Liver (tissue), 9 donors: Measurements from ENCODE around the gene TBC1D10B. TPM values are rescaled to one million over a fixed set of nuclear protein-coding genes. Genes with fewer than 3 reads are reported as not detected.
"Not testable (repeated sequence)": the region's sequence is repeated elsewhere in the genome, so short reads cannot be mapped to it uniquely, and the experiment has no call there.

Experiments
- DNase-seq: peaks from one replicate; pipeline ENCODE4 v3.0.0-alpha.2; 2017; ENCODE audit warnings: low spot score
- H3K27ac ChIP-seq, 2 donors: one replicate each; pipeline ENCODE4 v1.7.0; 2013; ENCODE audit warnings: inconsistent platforms in 2 of 2, low read length in 2 of 2, control low read depth in 1 of 2, low read depth in 1 of 2, mild to moderate bottlenecking in 1 of 2
- H3K27me3 ChIP-seq, 4 donors: one replicate each; pipeline versions ENCODE4 v1.6.1 to v1.7.0; 2013; ENCODE audit warnings: low read length in 3 of 4, inconsistent platforms in 1 of 4, mild to moderate bottlenecking in 1 of 4, moderate library complexity in 1 of 4; ENCODE audit not compliant: control insufficient read depth in 4 of 4, insufficient read depth in 4 of 4
- H3K36me3 ChIP-seq, 4 donors: one replicate each; pipeline versions ENCODE4 v1.6.1 to v1.7.0; 2013; ENCODE audit warnings: low read length in 3 of 4, mild to moderate bottlenecking in 3 of 4, low read depth in 1 of 4, moderate library complexity in 1 of 4; ENCODE audit not compliant: control insufficient read depth in 4 of 4, insufficient read depth in 3 of 4
- H3K4me1 ChIP-seq, 4 donors: one replicate each; pipeline versions ENCODE4 v1.6.1 to v1.7.0; 2013; ENCODE audit warnings: low read length in 3 of 4, mild to moderate bottlenecking in 3 of 4, moderate library complexity in 1 of 4; ENCODE audit not compliant: control insufficient read depth in 4 of 4, insufficient read depth in 4 of 4
- H3K4me3 ChIP-seq, 3 donors: one replicate each; pipeline versions ENCODE4 v1.6.1 to v1.7.0; 2013; ENCODE audit warnings: low read length in 3 of 3, control low read depth in 1 of 3, low read depth in 1 of 3, mild to moderate bottlenecking in 1 of 3
- H3K9ac ChIP-seq, 2 donors: one replicate each; pipeline ENCODE4 v1.7.0; 2013; ENCODE audit warnings: low read length in 2 of 2, mild to moderate bottlenecking in 2 of 2, moderate library complexity in 2 of 2, control low read depth in 1 of 2, low read depth in 1 of 2
- H3K9me3 ChIP-seq, 4 donors: one replicate each; pipeline versions ENCODE4 v1.6.1 to v1.7.0; 2013; ENCODE audit warnings: low read length in 3 of 4; ENCODE audit not compliant: control insufficient read depth in 4 of 4
- EGR1 ChIP-seq, 2 donors: IDR thresholded peaks; 2 replicates each; pipeline ENCODE4 v1.6.1; 2016 to 2018; ENCODE audit warnings: antibody characterized with exemption in 2 of 2, low read depth in 2 of 2
- FOXA1 ChIP-seq: IDR thresholded peaks from 2 replicates; pipeline ENCODE4 v1.6.1; 2016; ENCODE audit warnings: antibody characterized with exemption
- FOXA2 ChIP-seq: IDR thresholded peaks from 2 replicates; pipeline ENCODE4 v1.6.1; 2016; ENCODE audit warnings: antibody characterized with exemption
- GABPA ChIP-seq, 2 donors: IDR thresholded peaks in 1 of 2; conservative IDR thresholded peaks in 1 of 2; 2 replicates each; pipeline ENCODE4 v1.6.1; 2016; ENCODE audit warnings: antibody characterized with exemption in 2 of 2, mild to moderate bottlenecking in 1 of 2, moderate library complexity in 1 of 2
- HNF4A ChIP-seq, 2 donors: conservative IDR thresholded peaks; 2 replicates each; pipeline ENCODE4 v1.6.1; 2016; ENCODE audit warnings: antibody characterized with exemption in 2 of 2, mild to moderate bottlenecking in 2 of 2
- HNF4G ChIP-seq: IDR thresholded peaks from 2 replicates; pipeline ENCODE4 v1.6.1; 2016; ENCODE audit warnings: antibody characterized with exemption
- JUND ChIP-seq, 2 donors: IDR thresholded peaks; 2 replicates each; pipeline ENCODE4 v1.6.1; 2016; ENCODE audit warnings: antibody characterized with exemption in 2 of 2
- NR2F2 ChIP-seq: IDR thresholded peaks from 2 replicates; pipeline ENCODE4 v1.6.1; 2016; ENCODE audit warnings: antibody characterized with exemption
- RAD21 ChIP-seq, 2 donors: IDR thresholded peaks; 2 replicates each; pipeline ENCODE4 v1.6.1; 2016; ENCODE audit warnings: antibody characterized with exemption in 2 of 2, mild to moderate bottlenecking in 2 of 2
- RXRA ChIP-seq, 2 donors: IDR thresholded peaks; 2 replicates each; pipeline ENCODE4 v1.6.1; 2017 to 2018; ENCODE audit warnings: antibody characterized with exemption in 2 of 2, mild to moderate bottlenecking in 1 of 2
- SP1 ChIP-seq: IDR thresholded peaks from 2 replicates; pipeline ENCODE4 v1.6.1; 2018; ENCODE audit warnings: antibody characterized with exemption, mild to moderate bottlenecking
- TAF1 ChIP-seq: conservative IDR thresholded peaks from 2 replicates; pipeline ENCODE4 v1.6.1; 2016; ENCODE audit warnings: antibody characterized with exemption, mild to moderate bottlenecking
- YY1 ChIP-seq: IDR thresholded peaks from 2 replicates; pipeline ENCODE4 v1.6.1; 2016; ENCODE audit warnings: antibody characterized with exemption, mild to moderate bottlenecking
- WGBS: extraction: QIAGEN DNeasy Blood & Tissue Kit; methylation state at CpG from one replicate; pipeline ENCODE4 v1.1.7; 2013; 5-methylcytosine and 5-hydroxymethylcytosine counted together
- polyA plus RNA-seq, 2 donors: library from polyadenylated mRNA; stranded (reverse) in 1 of 2; unstranded in 1 of 2; fragments of 200-250 nt in 1 of 2; fragments of >200 nt in 1 of 2; fragmentation: Nextera tagmentation in 1 of 2; extraction: Ambion mirVana in 1 of 2; gene quantifications; one replicate each; pipeline versions ENCODE4 v1.2.1 to v1.2.3, GENCODE V29; 2013 to 2015
- total RNA-seq, 2 donors: library from RNA; depleted of rRNA; stranded (reverse); fragments of >200 nt; gene quantifications; one replicate each; pipeline ENCODE4 v1.2.3, GENCODE V29; 2014
- TF ChIP-seq, protein P1 (sequence below): IDR thresholded peaks from 2 replicates; pipeline ENCODE4 v1.6.1; 2016; ENCODE audit warnings: antibody characterized with exemption, mild to moderate bottlenecking
- TF ChIP-seq, protein P2 (sequence below): IDR thresholded peaks from 2 replicates; pipeline ENCODE4 v1.6.1; 2016; ENCODE audit warnings: antibody characterized with exemption
- TF ChIP-seq, protein P3 (sequence below): IDR thresholded peaks from 2 replicates; pipeline ENCODE4 v1.6.1; 2016; ENCODE audit warnings: antibody characterized with exemption
- TF ChIP-seq, protein P4 (sequence below): fragments of 150-350 bp; IDR thresholded peaks from 2 replicates; pipeline ENCODE4 v1.5.1; 2017; ENCODE audit warnings: improper control_type of control experiment, low read depth, low read length; ENCODE audit not compliant: missing input control
- TF ChIP-seq, protein P5 (sequence below): IDR thresholded peaks from 2 replicates; pipeline ENCODE4 v1.6.1; 2016; ENCODE audit warnings: antibody characterized with exemption
- donor health status: healthy.
- donor health status: healthy.
- donor health status: healthy.
- donor health status: healthy.
- donor health status: healthy.

The TBC1D10B gene
- total and polyA plus RNA-seq, 4 donors: 3.6 to 16.5 (median 12.6) TPM

DNA sequence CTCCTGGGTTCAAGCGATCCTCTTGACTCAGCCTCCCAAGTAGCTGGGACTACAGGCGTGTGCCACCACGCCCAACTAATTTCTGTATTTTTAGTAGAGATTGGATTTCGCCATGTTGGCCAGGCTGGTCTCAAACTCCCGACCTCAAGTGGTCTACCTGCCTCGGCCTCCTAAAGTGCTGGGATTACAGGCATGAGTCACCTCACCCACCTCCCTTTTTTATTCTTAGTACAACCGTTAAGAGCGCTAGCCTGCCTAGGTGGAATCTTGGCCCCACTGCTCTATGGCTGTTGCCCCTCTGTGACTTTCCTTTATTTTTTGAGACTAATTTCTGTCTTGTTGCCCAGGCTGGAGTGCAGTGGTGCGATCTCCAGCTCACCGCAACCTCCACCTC lies 32.3 kb downstream of the TBC1D10B start:
- Histone ChIP-seq H3K4me1 (peaks cover 6 to 28% (median 19%) of the 10 kb centered on the region in 4 donors), H3K27ac (peak overlapping the region; percentile 79 to 85)
- H3K9ac ChIP-seq, H3K9me3 ChIP-seq, DNase-seq, H3K36me3 ChIP-seq, H3K4me3 ChIP-seq, H3K27me3 ChIP-seq: not testable (repeated sequence)
- WGBS: 94% methylated on average over 10 of the region's 10 CpGs

DNA sequence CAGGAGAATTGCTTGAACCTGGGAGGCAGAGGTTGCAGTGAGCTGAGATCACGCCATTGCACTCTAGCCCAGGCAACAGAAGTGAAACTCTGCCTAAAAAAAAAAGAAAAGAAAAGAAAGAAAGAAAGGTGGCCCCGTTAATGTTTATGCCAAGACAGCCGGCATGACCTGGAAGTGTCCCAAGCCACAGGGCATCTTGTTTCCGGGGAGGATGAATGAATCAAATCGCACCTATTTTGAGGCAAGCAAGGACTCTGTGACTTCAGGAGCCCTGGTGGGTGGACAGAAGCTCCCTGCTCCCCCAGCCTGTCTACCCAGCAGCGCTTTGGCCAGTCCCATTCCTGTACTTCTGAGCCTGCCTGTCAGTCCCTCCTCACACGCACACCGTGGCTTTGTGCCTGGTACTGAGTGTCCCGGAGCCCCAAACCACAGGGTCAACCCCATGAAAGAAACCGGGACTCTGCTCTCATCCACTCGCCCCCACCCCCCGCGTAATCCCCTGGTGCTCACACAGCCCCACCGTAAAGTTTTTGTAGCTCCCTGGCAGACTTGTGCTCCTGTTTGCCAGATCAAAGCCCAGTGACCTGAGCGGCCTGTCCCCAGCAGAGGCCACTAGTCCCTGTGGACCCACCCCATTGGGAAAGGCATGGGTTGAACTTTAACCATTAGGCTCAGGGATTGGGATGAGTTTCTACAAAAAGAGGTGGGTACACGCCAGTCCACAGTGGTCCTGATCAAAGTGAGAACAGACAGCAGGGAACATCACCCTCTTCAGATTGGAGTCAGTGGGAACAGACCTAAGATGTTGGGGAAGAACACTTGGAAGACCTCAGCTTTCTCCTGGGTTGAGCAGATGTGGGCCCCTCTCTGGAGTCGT lies 34.5 kb downstream of the TBC1D10B start:
- 18% methylated on average over 17 of the region's 17 CpGs for WGBS
- Histone ChIP-seq H3K27me3 (no peaks in the 10 kb centered on the region), H3K36me3 (no peaks in the 10 kb centered on the region), H3K9me3 (no peaks in the 10 kb centered on the region), H3K4me1 (peaks cover 2 to 16% (median 6%) of the 10 kb centered on the region in 4 donors), H3K9ac (peak overlapping the region; percentile 42 to 56), H3K27ac (peak overlapping the region; percentile 79 to 85), H3K4me3 (peak overlapping the region; percentile 44 to 57 (median 56))
- TF ChIP-seq, protein P1, sequence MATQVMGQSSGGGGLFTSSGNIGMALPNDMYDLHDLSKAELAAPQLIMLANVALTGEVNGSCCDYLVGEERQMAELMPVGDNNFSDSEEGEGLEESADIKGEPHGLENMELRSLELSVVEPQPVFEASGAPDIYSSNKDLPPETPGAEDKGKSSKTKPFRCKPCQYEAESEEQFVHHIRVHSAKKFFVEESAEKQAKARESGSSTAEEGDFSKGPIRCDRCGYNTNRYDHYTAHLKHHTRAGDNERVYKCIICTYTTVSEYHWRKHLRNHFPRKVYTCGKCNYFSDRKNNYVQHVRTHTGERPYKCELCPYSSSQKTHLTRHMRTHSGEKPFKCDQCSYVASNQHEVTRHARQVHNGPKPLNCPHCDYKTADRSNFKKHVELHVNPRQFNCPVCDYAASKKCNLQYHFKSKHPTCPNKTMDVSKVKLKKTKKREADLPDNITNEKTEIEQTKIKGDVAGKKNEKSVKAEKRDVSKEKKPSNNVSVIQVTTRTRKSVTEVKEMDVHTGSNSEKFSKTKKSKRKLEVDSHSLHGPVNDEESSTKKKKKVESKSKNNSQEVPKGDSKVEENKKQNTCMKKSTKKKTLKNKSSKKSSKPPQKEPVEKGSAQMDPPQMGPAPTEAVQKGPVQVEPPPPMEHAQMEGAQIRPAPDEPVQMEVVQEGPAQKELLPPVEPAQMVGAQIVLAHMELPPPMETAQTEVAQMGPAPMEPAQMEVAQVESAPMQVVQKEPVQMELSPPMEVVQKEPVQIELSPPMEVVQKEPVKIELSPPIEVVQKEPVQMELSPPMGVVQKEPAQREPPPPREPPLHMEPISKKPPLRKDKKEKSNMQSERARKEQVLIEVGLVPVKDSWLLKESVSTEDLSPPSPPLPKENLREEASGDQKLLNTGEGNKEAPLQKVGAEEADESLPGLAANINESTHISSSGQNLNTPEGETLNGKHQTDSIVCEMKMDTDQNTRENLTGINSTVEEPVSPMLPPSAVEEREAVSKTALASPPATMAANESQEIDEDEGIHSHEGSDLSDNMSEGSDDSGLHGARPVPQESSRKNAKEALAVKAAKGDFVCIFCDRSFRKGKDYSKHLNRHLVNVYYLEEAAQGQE: peak; percentile 86
- TF ChIP-seq, protein P2, sequence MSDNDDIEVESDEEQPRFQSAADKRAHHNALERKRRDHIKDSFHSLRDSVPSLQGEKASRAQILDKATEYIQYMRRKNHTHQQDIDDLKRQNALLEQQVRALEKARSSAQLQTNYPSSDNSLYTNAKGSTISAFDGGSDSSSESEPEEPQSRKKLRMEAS: peak; percentile 47
- TF ChIP-seq SP1 (peak; percentile 91), YY1 (peak; percentile 33), RXRA (IDR thresholded peaks at IDR 0.05) (peak; percentile 91 to 94), EGR1 (IDR thresholded peaks at IDR 0.05; ENCODE audit: low read depth in 2 of 2) (no peak), NR2F2 (peak; percentile 82), HNF4A (conservative IDR thresholded peaks at IDR 0.05) (peak; percentile 95), HNF4G (peak; percentile 85), GABPA (IDR thresholded peaks at IDR 0.05 in 1 of 2, conservative IDR thresholded peaks at IDR 0.05 in 1 of 2) (peak in 1 of 2 donors; percentile 12), FOXA2 (no peak), JUND (IDR thresholded peaks at IDR 0.05) (peak; percentile 30 to 43), RAD21 (IDR thresholded peaks at IDR 0.05) (peak; percentile 39 to 44), TAF1 (peak; percentile 66), FOXA1 (no peak)
- TF ChIP-seq, protein P3, sequence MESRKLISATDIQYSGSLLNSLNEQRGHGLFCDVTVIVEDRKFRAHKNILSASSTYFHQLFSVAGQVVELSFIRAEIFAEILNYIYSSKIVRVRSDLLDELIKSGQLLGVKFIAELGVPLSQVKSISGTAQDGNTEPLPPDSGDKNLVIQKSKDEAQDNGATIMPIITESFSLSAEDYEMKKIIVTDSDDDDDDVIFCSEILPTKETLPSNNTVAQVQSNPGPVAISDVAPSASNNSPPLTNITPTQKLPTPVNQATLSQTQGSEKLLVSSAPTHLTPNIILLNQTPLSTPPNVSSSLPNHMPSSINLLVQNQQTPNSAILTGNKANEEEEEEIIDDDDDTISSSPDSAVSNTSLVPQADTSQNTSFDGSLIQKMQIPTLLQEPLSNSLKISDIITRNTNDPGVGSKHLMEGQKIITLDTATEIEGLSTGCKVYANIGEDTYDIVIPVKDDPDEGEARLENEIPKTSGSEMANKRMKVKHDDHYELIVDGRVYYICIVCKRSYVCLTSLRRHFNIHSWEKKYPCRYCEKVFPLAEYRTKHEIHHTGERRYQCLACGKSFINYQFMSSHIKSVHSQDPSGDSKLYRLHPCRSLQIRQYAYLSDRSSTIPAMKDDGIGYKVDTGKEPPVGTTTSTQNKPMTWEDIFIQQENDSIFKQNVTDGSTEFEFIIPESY: peak; percentile 41
- TF ChIP-seq, protein P4, sequence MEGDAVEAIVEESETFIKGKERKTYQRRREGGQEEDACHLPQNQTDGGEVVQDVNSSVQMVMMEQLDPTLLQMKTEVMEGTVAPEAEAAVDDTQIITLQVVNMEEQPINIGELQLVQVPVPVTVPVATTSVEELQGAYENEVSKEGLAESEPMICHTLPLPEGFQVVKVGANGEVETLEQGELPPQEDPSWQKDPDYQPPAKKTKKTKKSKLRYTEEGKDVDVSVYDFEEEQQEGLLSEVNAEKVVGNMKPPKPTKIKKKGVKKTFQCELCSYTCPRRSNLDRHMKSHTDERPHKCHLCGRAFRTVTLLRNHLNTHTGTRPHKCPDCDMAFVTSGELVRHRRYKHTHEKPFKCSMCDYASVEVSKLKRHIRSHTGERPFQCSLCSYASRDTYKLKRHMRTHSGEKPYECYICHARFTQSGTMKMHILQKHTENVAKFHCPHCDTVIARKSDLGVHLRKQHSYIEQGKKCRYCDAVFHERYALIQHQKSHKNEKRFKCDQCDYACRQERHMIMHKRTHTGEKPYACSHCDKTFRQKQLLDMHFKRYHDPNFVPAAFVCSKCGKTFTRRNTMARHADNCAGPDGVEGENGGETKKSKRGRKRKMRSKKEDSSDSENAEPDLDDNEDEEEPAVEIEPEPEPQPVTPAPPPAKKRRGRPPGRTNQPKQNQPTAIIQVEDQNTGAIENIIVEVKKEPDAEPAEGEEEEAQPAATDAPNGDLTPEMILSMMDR: no peak
- TF ChIP-seq, protein P5, sequence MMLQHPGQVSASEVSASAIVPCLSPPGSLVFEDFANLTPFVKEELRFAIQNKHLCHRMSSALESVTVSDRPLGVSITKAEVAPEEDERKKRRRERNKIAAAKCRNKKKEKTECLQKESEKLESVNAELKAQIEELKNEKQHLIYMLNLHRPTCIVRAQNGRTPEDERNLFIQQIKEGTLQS: no peak
- DNase-seq: peak; percentile 66
